HG03103 (cell line): ENCODE results near the gene FGF9.

Experiments
- ATAC-seq: cut with Tn5 transposase; IDR thresholded peaks from one replicate; pipeline ENCODE4 v1.9.1; 2021; ENCODE audit warnings: low read depth; ENCODE audit not compliant: unreplicated experiment

FGF9 gene

GRCh38 chr13:21703846-21704245 lies 33.0 kb downstream of the FGF9 start:
- no peak for ATAC-seq

GRCh38 chr13:21707586-21707985 lies 36.7 kb downstream of the FGF9 start:
- no peak for ATAC-seq

GRCh38 chr13:21709697-21710096 lies 38.8 kb downstream of the FGF9 start:
- ATAC-seq: no peak

GRCh38 chr13:21710163-21710562 lies 39.3 kb downstream of the FGF9 start:
- ATAC-seq: no peak

- no peak for ATAC-seq
These were observed 46.9 kb downstream of the FGF9 start for GRCh38 chr13:21717817-21718216.

GRCh38 chr13:21719463-21719862 lies 48.6 kb downstream of the FGF9 start:
- ATAC-seq: no peak

- ATAC-seq: no peak
These were observed 53.1 kb downstream of the FGF9 start for GRCh38 chr13:21723807-21724505.

- ATAC-seq: no peak
These were observed 59.5 kb downstream of the FGF9 start for GRCh38 chr13:21730186-21730880.

GRCh38 chr13:21733475-21734263 lies 62.8 kb downstream of the FGF9 start:
- ATAC-seq: no peak

GRCh38 chr13:21734961-21735360 lies 64.1 kb downstream of the FGF9 start:
- no peak for ATAC-seq

- no peak for ATAC-seq
These were observed 65.0 kb downstream of the FGF9 start for GRCh38 chr13:21735701-21736401.

- no peak for ATAC-seq
These were observed 66.1 kb downstream of the FGF9 start for GRCh38 chr13:21736926-21737325.

GRCh38 chr13:21738630-21739029 lies 67.8 kb downstream of the FGF9 start:
- no peak for ATAC-seq

GRCh38 chr13:21739771-21740170 lies 68.9 kb downstream of the FGF9 start:
- ATAC-seq: no peak

- ATAC-seq: no peak
These were observed 70.6 kb downstream of the FGF9 start for GRCh38 chr13:21741396-21741979.

GRCh38 chr13:21742096-21742495 lies 71.2 kb downstream of the FGF9 start:
- no peak for ATAC-seq

- no peak for ATAC-seq
These were observed 73.3 kb downstream of the FGF9 start for GRCh38 chr13:21744149-21744548.

- no peak for ATAC-seq
These were observed 74.4 kb downstream of the FGF9 start for GRCh38 chr13:21745307-21745706.

GRCh38 chr13:21747456-21747855 lies 76.6 kb downstream of the FGF9 start:
- ATAC-seq: no peak

- no peak for ATAC-seq
These were observed 77.3 kb downstream of the FGF9 start for GRCh38 chr13:21748166-21748565.

GRCh38 chr13:21749410-21749809 lies 78.5 kb downstream of the FGF9 start:
- no peak for ATAC-seq
